Measurements from ENCODE around the gene HS1BP3. TPM values are rescaled to one million over a fixed set of nuclear protein-coding genes. Genes with fewer than 3 reads are reported as not detected.

The HS1BP3 gene
- total RNA-seq, 1 donor from 2014 or later: 16.5 TPM

- Mint-ChIP-seq H3K4me1 (peaks cover 6% of the 10 kb centered on the region), H3K27ac (no peak overlapping the region), H3K9me3 (no peaks in the 10 kb centered on the region), H3K27me3 (ENCODE audit: low read depth) (no peaks in the 10 kb centered on the region), H3K36me3 (peaks cover 7% of the 10 kb centered on the region), H3K4me3 (no peak overlapping the region)
- DNase-seq (ENCODE audit: low spot score in 2 of 2, unreplicated experiment in 2 of 2): no peak
- no peak for TF ChIP-seq CTCF (IDR thresholded peaks at IDR 0.05; ENCODE audit: unreplicated experiment)
Measured at GRCh38 chr2:20622731-20623130, 28.2 kb downstream of the HS1BP3 start.

DNA sequence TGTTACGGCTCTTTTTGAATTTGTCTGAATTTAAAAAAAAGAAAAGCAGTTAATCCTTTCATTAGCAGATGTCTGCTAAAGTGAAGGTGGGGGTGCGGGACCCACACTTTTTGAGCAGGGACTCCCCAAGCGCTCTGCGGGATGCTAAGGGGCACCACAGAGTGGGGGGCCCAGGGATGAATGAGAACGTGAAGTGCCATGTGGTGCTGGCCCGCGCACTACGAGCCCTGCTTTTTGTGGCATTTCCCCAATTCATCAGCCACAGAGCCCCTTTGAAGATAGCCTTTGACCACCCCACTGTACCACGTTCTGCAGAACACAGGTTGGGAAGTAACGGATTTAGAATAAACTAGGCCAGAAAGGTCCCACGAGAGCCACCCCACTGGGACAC, 28.6 kb downstream of the HS1BP3 start:
- H3K27ac Mint-ChIP-seq: no peak overlapping the region
- H3K36me3 Mint-ChIP-seq: peaks cover 7% of the 10 kb centered on the region
- H3K4me3 Mint-ChIP-seq: no peak overlapping the region
- no peak for DNase-seq (ENCODE audit: low spot score in 2 of 2, unreplicated experiment in 2 of 2)
- no peak for TF ChIP-seq CTCF (IDR thresholded peaks at IDR 0.05; ENCODE audit: unreplicated experiment)
- H3K27me3 Mint-ChIP-seq (ENCODE audit: low read depth): no peaks in the 10 kb centered on the region
- H3K9me3 Mint-ChIP-seq: no peaks in the 10 kb centered on the region
- H3K4me1 Mint-ChIP-seq: peaks cover 11% of the 10 kb centered on the region

- Mint-ChIP-seq H3K27ac (no peak overlapping the region), H3K4me1 (peaks cover 17% of the 10 kb centered on the region), H3K27me3 (ENCODE audit: low read depth) (no peaks in the 10 kb centered on the region), H3K36me3 (peaks cover 7% of the 10 kb centered on the region), H3K9me3 (no peaks in the 10 kb centered on the region), H3K4me3 (no peak overlapping the region)
- DNase-seq (ENCODE audit: low spot score in 2 of 2, unreplicated experiment in 2 of 2): no peak
- TF ChIP-seq CTCF (IDR thresholded peaks at IDR 0.05; ENCODE audit: unreplicated experiment): no peak
Measured at GRCh38 chr2:20621366-20622295, 29.3 kb downstream of the HS1BP3 start.

GRCh38 chr2:20620696-20621365, 30.1 kb downstream of the HS1BP3 start:
- no peak for TF ChIP-seq CTCF (IDR thresholded peaks at IDR 0.05; ENCODE audit: unreplicated experiment)
- Mint-ChIP-seq H3K36me3 (peaks cover 7% of the 10 kb centered on the region), H3K9me3 (no peaks in the 10 kb centered on the region), H3K27me3 (ENCODE audit: low read depth) (no peaks in the 10 kb centered on the region), H3K27ac (no peak overlapping the region), H3K4me1 (peaks cover 19% of the 10 kb centered on the region), H3K4me3 (no peak overlapping the region)
- DNase-seq (ENCODE audit: low spot score in 2 of 2, unreplicated experiment in 2 of 2): no peak

DNA sequence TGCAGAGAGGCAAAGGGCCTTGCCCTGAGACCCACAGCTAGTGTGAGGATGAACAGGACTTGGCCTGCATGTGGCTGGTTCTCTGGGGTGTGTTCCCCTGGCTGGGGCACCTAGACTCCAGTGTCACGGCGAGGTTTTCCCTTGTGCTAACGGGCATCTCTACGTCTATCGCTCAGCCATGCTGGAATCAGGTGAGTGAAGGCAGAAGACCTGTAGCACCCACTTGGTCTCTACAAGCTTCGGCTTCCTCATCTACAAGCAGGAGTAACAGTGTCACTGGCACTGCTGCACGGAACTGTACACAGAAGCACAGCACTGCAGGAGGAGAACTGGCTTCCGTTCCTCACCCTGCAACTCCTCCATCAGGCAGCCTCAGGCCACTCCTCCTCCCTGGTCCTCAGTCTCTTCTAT, 30.6 kb downstream of the HS1BP3 start:
- H3K36me3 Mint-ChIP-seq: peaks cover 7% of the 10 kb centered on the region
- H3K4me1 Mint-ChIP-seq: peaks cover 19% of the 10 kb centered on the region
- no peaks in the 10 kb centered on the region for H3K9me3 Mint-ChIP-seq
- no peak for DNase-seq (ENCODE audit: low spot score in 2 of 2, unreplicated experiment in 2 of 2)
- H3K27ac Mint-ChIP-seq: no peak overlapping the region
- H3K27me3 Mint-ChIP-seq (ENCODE audit: low read depth): no peaks in the 10 kb centered on the region
- no peak for TF ChIP-seq CTCF (IDR thresholded peaks at IDR 0.05; ENCODE audit: unreplicated experiment)
- no peak overlapping the region for H3K4me3 Mint-ChIP-seq

Data from mesothelial cell of epicardium (in vitro differentiated cells).